Measurements from ENCODE around the gene ARID5B. TPM values are rescaled to one million over a fixed set of nuclear protein-coding genes. Genes with fewer than 3 reads are reported as not detected.

Gene ARID5B
- total RNA-seq, 1 donor: 162 TPM

- no peak for DNase-seq (ENCODE audit: low read depth)
- H3K4me3 ChIP-seq (ENCODE audit: low read depth, low read length): no peak overlapping the region
- no peak for TF ChIP-seq CTCF (IDR thresholded peaks at IDR 0.05; ENCODE audit: insufficient read depth, low read depth, low read length)
Measured at GRCh38 chr10:61957806-61958205, 56.3 kb downstream of the ARID5B start.

- no peak for TF ChIP-seq CTCF (IDR thresholded peaks at IDR 0.05; ENCODE audit: insufficient read depth, low read depth, low read length)
- DNase-seq (ENCODE audit: low read depth): no peak
- H3K4me3 ChIP-seq (ENCODE audit: low read depth, low read length): no peak overlapping the region
Measured at GRCh38 chr10:61958311-61958710, 56.8 kb downstream of the ARID5B start.

- DNase-seq (ENCODE audit: low read depth): no peak
- H3K4me3 ChIP-seq (ENCODE audit: low read depth, low read length): no peak overlapping the region
- TF ChIP-seq CTCF (IDR thresholded peaks at IDR 0.05; ENCODE audit: insufficient read depth, low read depth, low read length): no peak
Measured at GRCh38 chr10:61958805-61959204, 57.3 kb downstream of the ARID5B start.

- no peak for TF ChIP-seq CTCF (IDR thresholded peaks at IDR 0.05; ENCODE audit: insufficient read depth, low read depth, low read length)
- DNase-seq (ENCODE audit: low read depth): no peak
- H3K4me3 ChIP-seq (ENCODE audit: low read depth, low read length): no peak overlapping the region
Measured at GRCh38 chr10:61959814-61960213, 58.3 kb downstream of the ARID5B start.

- H3K4me3 ChIP-seq (ENCODE audit: low read depth, low read length): no peak overlapping the region
- no peak for DNase-seq (ENCODE audit: low read depth)
- no peak for TF ChIP-seq CTCF (IDR thresholded peaks at IDR 0.05; ENCODE audit: insufficient read depth, low read depth, low read length)
Measured at GRCh38 chr10:61960396-61961120, 59.1 kb downstream of the ARID5B start.

GRCh38 chr10:61961278-61961677 lies 59.8 kb downstream of the ARID5B start:
- DNase-seq (ENCODE audit: low read depth): no peak
- no peak overlapping the region for H3K4me3 ChIP-seq (ENCODE audit: low read depth, low read length)
- TF ChIP-seq CTCF (IDR thresholded peaks at IDR 0.05; ENCODE audit: insufficient read depth, low read depth, low read length): no peak

- no peak for DNase-seq (ENCODE audit: low read depth)
- no peak for TF ChIP-seq CTCF (IDR thresholded peaks at IDR 0.05; ENCODE audit: insufficient read depth, low read depth, low read length)
Measured at GRCh38 chr10:61962971-61963370, 61.5 kb downstream of the ARID5B start.

More at GRCh38 chr10:61962971-61963370, 61.5 kb downstream of the ARID5B start:
- H3K4me3 ChIP-seq (ENCODE audit: low read depth, low read length): no peak overlapping the region

Measured in fibroblast of villous mesenchyme (primary cell).